NCI-H526 treated with DMSO at 0.1 percent for 48 hours (cell line): ENCODE results near the gene AGRP.

ENCODE experiments used
- DNase-seq: peaks from one replicate; lab custom pipeline; 2025; lab: John Stamatoyannopoulos, UW

Gene AGRP

DNA sequence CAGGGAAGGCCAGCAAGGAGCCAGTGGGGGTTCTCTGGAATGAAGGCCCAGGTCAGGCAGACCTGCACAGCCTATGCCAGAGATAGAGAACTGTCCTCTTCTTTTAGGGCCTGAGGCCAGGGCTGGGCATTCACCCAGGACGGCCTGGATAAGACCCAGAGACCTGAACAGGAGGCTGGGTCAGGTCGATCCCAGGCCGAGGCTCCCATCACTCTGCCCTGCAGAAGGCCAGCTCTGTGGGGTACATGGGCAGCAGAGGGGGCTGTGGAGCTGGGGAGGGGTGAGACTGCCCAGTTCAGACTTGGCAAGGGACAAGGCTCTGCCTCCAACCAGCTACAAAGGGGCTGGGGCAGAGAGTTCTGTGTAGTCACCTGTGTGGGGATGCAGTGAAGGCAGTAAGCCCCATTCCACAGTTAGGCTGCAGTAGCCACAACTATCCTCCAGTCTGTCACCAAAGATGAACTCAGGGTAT, 37.9 kb downstream of the AGRP start:
- DNase-seq: no peak

DNA sequence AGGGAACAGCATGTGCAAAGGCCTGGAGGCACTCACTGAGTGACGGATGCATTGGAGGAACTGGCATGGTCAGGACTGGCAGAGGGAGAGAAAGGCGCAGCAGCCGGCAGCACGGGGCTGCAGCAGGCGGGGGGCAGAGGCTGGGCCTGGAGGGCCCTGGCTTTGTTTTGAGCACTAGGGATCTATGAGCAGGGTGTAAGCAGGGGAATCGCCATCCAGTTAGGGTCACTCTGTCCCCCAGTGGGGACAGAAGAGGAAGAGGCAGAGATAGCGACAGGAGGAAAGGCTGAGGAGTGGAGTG, 38.3 kb downstream of the AGRP start:
- no peak for DNase-seq

DNA sequence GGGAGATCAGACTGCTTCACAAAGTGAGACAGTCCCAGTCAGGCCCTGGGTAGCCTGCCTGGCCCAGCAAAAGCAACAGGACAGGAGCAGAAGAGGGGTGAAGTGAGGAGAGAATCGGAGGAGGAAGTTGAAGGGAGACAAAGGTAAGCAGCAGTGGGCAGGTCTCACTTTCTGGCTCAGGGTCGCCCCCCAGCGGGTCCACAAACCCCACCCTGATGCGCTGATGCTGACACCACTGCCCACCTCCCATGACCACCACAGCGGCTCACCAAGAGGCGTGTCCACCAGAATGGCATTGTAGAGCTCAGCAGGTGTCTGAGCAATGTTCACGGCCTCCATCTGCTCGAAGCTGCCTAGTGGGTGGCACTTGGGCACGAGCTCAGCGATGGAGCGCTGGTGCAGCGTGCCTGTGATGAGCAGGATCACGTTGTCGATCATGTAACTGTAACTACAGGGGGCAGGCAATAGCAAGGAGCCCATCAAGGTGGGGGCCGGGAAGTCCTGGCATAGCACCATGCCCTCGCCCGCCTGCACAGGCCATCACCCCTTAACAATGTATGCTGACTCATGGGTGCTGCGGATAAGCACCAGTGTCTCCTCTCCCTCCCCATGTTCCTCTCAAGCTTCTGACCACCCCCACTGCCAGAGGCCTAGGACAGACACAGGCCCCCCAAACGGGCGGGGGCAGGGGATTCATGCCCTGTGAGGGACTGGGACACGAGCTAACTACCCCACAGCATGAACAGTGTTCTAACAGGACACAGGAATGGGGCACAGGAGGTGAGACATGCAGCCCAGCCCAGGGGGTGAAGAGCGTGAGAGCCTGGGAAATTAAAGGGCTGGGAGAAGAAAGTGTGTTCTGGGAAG, 38.9 kb downstream of the AGRP start:
- DNase-seq: no peak

DNA sequence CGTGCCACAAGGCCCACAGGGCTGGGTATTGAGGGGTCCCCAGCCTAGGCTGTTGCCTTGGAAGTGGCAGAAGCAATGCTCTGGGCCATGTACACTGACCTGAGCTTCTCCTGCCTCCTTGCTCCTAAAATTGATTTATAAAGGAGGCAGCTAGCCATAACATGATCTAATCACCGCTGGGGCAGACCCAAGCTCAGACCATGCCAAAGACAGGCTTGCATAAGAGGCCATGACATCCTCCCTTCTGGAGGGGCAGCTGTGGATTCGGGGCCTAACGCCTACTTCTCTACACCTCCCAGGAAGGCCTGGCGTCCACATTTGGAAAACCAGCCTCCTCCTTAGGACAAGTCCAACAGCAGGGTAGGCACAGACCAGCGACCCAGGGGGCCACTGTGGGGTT, 40.1 kb downstream of the AGRP start:
- DNase-seq: no peak

DNA sequence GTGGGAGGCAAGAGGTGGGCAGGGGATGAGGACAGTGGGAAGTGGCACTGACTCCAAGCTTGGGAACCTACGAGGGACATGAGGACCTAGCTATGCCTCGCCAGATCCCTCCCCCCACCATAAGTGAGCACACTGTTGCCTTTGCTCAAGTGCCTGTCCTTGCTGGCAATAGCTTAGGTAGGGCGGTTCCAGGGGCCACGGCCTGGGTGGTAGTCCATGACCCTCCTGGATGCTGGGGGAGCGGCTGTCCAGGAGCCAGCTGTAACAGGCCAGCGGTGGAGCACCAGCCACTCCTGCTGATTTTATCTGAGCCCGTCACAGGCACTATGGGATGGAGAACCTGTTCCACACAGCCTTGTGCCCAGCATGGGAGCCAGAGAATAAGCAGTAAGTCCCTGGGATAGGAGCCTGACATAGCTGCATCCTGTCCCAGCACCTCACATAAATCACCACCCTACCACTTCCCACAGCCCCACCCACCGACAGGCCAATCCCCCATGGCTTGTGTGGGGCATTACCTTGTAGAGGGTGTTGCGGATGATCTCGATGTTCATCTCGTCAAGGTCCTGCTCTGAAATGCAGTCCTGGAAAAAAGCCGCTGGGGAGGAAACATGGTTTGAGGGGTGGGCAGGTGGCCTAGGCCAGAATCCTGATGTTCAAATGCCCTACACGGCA, 40.6 kb downstream of the AGRP start:
- DNase-seq: no peak

DNA sequence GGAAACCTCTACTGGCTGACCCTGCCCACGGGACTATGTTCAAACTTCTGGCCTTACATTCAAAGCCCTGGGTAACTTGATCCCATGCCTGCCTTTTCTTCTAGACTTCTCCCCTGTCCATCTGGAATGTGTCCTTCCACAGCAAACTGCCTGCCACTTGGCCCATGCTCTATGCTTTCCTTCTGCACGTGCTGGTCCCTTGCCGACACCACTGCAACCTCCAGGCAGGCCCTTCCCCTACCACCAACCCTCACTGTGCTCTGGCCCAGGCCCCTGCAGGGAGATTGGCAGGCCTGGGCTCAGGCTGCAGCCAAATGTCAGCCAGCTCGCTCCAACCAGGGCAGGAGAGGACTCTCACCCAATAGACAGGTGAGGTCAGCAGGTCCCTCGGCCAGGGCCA, 41.4 kb downstream of the AGRP start:
- DNase-seq: no peak

DNA sequence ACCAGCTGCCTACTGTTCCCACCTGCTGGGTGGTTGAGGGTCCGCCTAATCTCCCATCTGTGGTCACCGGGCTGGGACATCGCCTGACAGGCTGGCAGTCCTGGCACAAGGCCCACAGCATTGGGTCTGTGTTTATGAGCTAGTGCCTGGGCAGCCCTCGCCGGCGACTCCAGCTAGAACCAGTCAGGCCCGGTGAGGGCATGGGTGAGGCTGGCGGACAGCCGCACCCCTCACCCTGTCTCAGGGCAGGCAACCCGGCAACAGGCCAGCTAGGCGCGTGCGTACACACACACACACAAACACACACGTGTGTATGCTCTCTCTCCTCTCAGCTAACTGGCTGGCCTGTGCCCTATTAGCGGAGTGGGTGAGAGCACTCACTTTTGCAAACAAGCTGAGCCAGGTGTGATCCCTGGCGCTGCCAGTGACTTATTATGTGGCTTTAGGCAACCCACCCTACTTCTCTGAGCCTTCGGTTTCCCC, 42.0 kb downstream of the AGRP start:
- DNase-seq: no peak

DNA sequence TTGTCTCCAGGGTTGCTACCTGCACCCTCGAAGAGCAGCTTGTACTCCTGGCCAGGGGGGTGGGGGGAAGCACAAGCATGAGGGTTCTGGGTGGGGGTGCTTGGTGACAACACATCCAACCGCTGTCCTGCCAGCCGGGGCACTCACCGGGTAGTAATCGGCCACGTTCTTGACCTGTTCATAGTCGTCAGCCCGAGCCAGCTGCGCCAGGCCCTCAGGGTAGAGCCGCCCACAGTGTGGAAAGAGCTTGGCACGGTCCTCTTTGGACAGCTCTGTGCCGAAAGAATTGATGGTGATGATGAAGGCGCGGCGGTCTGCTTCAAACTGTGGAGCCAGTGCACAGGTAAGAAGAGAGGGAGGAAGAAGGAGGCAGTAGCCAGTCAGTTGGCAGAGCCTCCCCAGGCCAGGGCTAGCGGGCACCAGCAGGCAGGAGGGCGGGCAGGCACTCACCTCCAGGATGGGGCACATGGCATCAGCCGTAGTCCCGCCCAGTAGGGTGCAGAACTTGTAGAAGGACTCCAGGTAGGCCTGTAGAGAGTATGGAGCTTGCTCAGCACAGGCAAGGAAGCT, 44.4 kb downstream of the AGRP start:
- DNase-seq: no peak

DNA sequence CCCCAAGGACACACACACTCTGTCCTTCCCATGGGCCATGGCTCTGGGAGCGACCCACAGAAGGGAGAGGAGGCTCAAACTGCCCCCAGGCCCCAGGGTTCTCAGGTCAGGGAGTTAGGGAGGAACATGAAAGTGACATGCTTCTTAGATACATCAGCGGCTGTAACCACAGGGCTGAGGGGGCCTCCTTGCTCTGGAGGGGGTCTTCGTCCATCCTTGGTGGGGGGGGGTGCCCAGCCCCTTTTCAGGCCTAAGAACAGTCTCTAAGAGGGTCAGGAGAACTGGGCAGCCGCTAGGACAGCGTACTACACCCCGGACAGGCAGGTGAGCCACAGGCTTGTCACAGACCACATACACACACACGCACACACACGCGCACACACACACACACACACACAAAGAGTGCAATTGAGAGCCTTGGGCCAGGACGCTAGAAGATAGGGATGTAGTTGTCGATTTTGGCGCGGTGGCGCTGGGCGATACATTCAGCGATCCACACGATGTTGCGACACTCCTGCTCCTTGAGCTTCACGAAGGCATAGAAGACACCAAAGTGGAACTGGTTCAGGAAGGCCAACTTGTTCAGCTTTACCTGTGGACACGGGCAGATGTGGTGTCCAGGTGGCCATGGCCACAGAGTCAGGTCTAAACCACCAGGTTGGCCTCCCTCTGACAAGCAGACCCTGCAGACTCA, 45.1 kb downstream of the AGRP start:
- DNase-seq: no peak

DNA sequence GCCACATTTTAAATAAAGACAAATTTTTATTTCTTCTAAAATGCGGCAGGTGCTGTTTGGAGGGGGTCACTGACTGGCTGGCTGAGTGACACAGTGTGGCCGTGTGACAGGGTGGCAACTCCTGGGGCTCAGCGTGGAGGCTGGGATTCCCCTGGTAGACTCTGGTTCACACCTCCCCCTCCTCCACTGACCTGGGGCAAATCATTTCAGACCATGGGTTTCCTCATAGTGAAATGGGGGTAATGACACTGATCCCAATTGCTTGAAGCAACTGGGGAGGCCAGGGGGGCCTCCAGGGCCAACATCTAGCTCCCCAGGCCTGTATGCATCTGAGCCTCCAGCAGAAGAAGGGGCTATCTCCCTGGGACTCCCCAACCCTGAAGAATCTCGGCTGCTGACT, 45.8 kb downstream of the AGRP start:
- DNase-seq: no peak

DNA sequence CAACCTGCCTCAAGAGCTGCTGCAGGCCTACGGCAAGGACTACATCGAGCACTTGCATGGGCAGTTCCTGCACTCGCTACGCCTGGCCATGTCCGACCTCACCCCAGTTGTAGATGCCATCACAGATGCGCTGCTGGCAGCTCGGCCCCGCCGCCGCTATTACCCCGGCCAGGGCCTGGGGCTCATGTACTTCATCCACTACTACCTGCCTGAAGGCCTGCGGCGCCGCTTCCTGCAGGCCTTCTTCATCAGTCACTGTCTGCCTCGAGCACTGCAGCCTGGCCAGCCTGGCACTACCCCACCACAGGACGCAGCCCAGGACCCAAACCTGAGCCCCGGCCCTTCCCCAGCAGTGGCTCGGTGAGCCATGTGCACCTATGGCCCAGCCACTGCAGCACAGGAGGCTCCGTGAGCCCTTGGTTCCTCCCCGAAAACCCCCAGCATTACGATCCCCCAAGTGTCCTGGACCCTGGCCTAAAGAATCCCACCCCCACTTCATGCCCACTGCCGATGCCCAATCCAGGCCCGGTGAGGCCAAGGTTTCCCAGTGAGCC, 46.6 kb downstream of the AGRP start:
- DNase-seq: no peak

DNA sequence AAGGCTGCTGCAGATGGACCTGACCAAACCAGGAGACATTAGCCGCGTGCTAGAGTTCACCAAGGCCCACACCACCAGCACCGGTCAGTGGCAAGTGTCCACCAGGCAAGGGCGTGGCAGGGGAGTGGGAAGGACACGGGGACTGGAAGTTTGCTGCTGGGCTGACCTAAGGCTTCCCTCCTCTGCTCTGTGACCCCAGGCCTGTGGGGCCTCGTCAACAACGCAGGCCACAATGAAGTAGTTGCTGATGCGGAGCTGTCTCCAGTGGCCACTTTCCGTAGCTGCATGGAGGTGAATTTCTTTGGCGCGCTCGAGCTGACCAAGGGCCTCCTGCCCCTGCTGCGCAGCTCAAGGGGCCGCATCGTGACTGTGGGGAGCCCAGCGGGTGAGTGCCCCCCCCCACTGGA, 47.6 kb downstream of the AGRP start:
- no peak for DNase-seq

DNA sequence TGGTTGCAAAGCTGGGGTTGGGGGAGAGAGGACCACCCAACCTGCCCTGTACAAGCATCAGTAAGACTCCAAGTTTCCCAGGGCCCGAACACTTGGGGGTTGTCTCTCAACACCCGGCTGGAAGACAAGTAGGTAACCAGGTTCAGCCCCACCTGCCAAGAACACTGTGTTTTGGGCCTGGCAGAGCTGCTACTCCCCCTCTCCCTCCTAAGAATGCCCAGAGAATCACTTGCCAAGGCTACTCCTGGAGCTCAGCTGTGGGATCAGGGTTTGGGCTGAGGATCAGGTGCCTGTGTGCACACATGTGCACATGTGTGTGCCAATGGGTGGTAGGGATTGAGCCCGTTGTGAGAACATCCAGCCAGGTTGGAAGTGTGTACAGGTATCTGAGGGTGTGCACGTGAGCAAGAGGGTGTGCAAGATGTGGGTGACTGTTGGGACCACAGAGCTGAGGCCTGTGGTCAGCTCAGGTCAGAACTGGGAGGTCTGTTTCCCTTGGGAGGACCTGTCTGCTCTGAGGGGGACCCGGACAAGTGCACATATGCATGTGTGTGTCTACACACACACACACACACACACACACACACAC, 50.1 kb downstream of the AGRP start:
- no peak for DNase-seq
